CD14-positive monocyte (primary cell): ENCODE measurements around the gene AQP11. TPM values are rescaled to one million over a fixed set of nuclear protein-coding genes. Genes with fewer than 3 reads are reported as not detected.

ENCODE experiments used
- DNase-seq, 3 donors: peaks; one replicate each; pipeline ENCODE4 v3.0.0-alpha.2; 2011 to 2022
- H2AFZ ChIP-seq: 2 replicates; pipeline ENCODE4 v1.6.0; 2012; ENCODE audit warnings: mild to moderate bottlenecking, low read depth, low read length, inconsistent platforms; ENCODE audit not compliant: insufficient read depth, poor library complexity, severe bottlenecking
- H3K27ac ChIP-seq, 2 donors: 1 replicate in 1 of 2; 2 replicates in 1 of 2; pipeline ENCODE4 v1.5.1; 2012 to 2013; ENCODE audit warnings: low read length in 2 of 2, control low read depth in 1 of 2, inconsistent platforms in 1 of 2, low read depth in 1 of 2, mild to moderate bottlenecking in 1 of 2
- H3K27me3 ChIP-seq, 2 donors: one replicate each; pipeline versions ENCODE4 v1.6.0 to v1.6.1; 2011 to 2013; ENCODE audit warnings: low read length in 2 of 2; ENCODE audit not compliant: control insufficient read depth in 2 of 2, insufficient read depth in 2 of 2
- H3K36me3 ChIP-seq, 2 donors: replicated peaks in 1 of 2; 1 replicate in 1 of 2; 2 replicates in 1 of 2; pipeline versions ENCODE4 v1.5.1 to v1.6.1; 2012 to 2013; ENCODE audit warnings: low read length in 2 of 2, control low read depth in 1 of 2, inconsistent platforms in 1 of 2, mild to moderate bottlenecking in 1 of 2; ENCODE audit not compliant: insufficient read depth in 2 of 2, control insufficient read depth in 1 of 2
- H3K4me1 ChIP-seq, 2 donors: 1 replicate in 1 of 2; 2 replicates in 1 of 2; pipeline versions ENCODE4 v1.5.1 to v1.6.1; 2012 to 2013; ENCODE audit warnings: low read length in 2 of 2, control low read depth in 1 of 2, inconsistent platforms in 1 of 2, mild to moderate bottlenecking in 1 of 2, moderate library complexity in 1 of 2; ENCODE audit not compliant: insufficient read depth in 2 of 2, control insufficient read depth in 1 of 2
- H3K4me2 ChIP-seq: replicated peaks from 2 replicates; pipeline ENCODE3; 2012; ENCODE audit warnings: low read length, moderate library complexity, mild to moderate bottlenecking; ENCODE audit not compliant: poor library complexity, severe bottlenecking; ENCODE audit errors: extremely low read depth
- H3K4me3 ChIP-seq, 3 experiments: fragments of 200-600 bp in 1 of 3; sonication (generic) in 1 of 3; replicated peaks in 1 of 3; 1 replicate in 2 of 3; 2 replicates in 1 of 3; pipeline ENCODE4 v1.5.1; 2011 to 2013; ENCODE audit warnings: low read length in 3 of 3, mild to moderate bottlenecking in 3 of 3, control low read depth in 2 of 3, low read depth in 2 of 3, inconsistent platforms in 1 of 3, moderate library complexity in 1 of 3
- H3K79me2 ChIP-seq: 2 replicates; pipeline ENCODE4 v1.6.0; 2012; ENCODE audit warnings: mild to moderate bottlenecking, control low read depth, inconsistent platforms, low read length, moderate library complexity; ENCODE audit not compliant: insufficient read depth
- H3K9ac ChIP-seq: 2 replicates; pipeline ENCODE4 v1.6.0; 2017; ENCODE audit warnings: low read length, mild to moderate bottlenecking; ENCODE audit not compliant: insufficient read depth, poor library complexity, severe bottlenecking
- H3K9me3 ChIP-seq, 2 donors: replicated peaks in 1 of 2; 1 replicate in 1 of 2; 2 replicates in 1 of 2; pipeline versions ENCODE4 v1.5.1 to v1.6.1; 2012 to 2013; ENCODE audit warnings: low read length in 2 of 2, control low read depth in 1 of 2; ENCODE audit not compliant: control insufficient read depth in 1 of 2, insufficient read depth in 1 of 2
- H4K20me1 ChIP-seq: 2 replicates; pipeline ENCODE4 v1.6.0; 2012; ENCODE audit warnings: mild to moderate bottlenecking, low read length, control low read depth, moderate library complexity; ENCODE audit not compliant: insufficient read depth
- H3K27ac Mint-ChIP-seq, 7 donors: one replicate each; pipeline ENCODE4 v1.8.0; 2020; ENCODE audit warnings: mild to moderate bottlenecking in 7 of 7, mixed read lengths in 7 of 7, moderate library complexity in 6 of 7, inconsistent platforms in 2 of 7
- H3K27me3 Mint-ChIP-seq, 3 donors: one replicate each; pipeline ENCODE4 v1.8.0; 2021 to 2022; ENCODE audit warnings: low read depth in 3 of 3, mild to moderate bottlenecking in 3 of 3, mixed read lengths in 3 of 3, moderate library complexity in 3 of 3, inconsistent platforms in 1 of 3
- H3K36me3 Mint-ChIP-seq, 2 donors: one replicate each; pipeline ENCODE4 v1.8.0; 2020; ENCODE audit warnings: mixed read lengths in 2 of 2, inconsistent platforms in 1 of 2, mild to moderate bottlenecking in 1 of 2
- H3K4me1 Mint-ChIP-seq: one replicate; pipeline ENCODE4 v1.8.0; 2020; ENCODE audit warnings: mild to moderate bottlenecking, mixed read lengths
- H3K4me3 Mint-ChIP-seq, 2 donors: one replicate each; pipeline ENCODE4 v1.8.0; 2020; ENCODE audit warnings: mild to moderate bottlenecking in 2 of 2, mixed read lengths in 2 of 2, moderate library complexity in 1 of 2
- H3K9me3 Mint-ChIP-seq, 7 donors: one replicate each; pipeline ENCODE4 v1.8.0; 2020 to 2022; ENCODE audit warnings: mixed read lengths in 7 of 7, mild to moderate bottlenecking in 6 of 7, moderate library complexity in 6 of 7, inconsistent platforms in 2 of 7
- WGBS: methylation state at CpG from one replicate; pipeline ENCODE4 v1.1.5; 2013; ENCODE audit warnings: missing lambda C conversion rate; ENCODE audit not compliant: insufficient coverage; 5-methylcytosine and 5-hydroxymethylcytosine counted together
- intact Hi-C, 2 donors: fragments of 100-400 bp; cut with micrococcal nuclease; formaldehyde crosslinking; loops; one replicate each; pipeline versions ENCODE4 v1.15.0 to v1.15.1; 2023
- polyA plus RNA-seq, 3 donors: library from polyadenylated mRNA; depleted of rRNA in 1 of 3; unstranded in 2 of 3; stranded (reverse) in 1 of 3; fragments of 300-500 nt in 2 of 3; fragments of >200 nt in 1 of 3; fragmentation: Illumina TruSeq in 2 of 3; gene quantifications; 1 replicate in 2 of 3; 2 replicates in 1 of 3; pipeline ENCODE4 v1.2.3, GENCODE V29; 2012 to 2021
- TF ChIP-seq, protein P1 (sequence below): fragments of 200-600 bp; IDR thresholded peaks from one replicate; pipeline ENCODE4 v1.8.0; 2022; ENCODE audit warnings: antibody characterized with exemption, mild to moderate bottlenecking

The AQP11 gene
- polyA plus RNA-seq, 3 donors: 0.16 to 0.18 TPM; not detected in 1

- WGBS: 100% methylated on average over 1 of the region's 2 CpGs
- no peaks in the 10 kb centered on the region for H3K27me3 ChIP-seq
- no peaks in the 10 kb centered on the region for H3K36me3 Mint-ChIP-seq
- peaks cover 12% of the 10 kb centered on the region for H3K4me1 Mint-ChIP-seq
- H3K4me3 ChIP-seq: no peak overlapping the region
- TF ChIP-seq, protein P1, sequence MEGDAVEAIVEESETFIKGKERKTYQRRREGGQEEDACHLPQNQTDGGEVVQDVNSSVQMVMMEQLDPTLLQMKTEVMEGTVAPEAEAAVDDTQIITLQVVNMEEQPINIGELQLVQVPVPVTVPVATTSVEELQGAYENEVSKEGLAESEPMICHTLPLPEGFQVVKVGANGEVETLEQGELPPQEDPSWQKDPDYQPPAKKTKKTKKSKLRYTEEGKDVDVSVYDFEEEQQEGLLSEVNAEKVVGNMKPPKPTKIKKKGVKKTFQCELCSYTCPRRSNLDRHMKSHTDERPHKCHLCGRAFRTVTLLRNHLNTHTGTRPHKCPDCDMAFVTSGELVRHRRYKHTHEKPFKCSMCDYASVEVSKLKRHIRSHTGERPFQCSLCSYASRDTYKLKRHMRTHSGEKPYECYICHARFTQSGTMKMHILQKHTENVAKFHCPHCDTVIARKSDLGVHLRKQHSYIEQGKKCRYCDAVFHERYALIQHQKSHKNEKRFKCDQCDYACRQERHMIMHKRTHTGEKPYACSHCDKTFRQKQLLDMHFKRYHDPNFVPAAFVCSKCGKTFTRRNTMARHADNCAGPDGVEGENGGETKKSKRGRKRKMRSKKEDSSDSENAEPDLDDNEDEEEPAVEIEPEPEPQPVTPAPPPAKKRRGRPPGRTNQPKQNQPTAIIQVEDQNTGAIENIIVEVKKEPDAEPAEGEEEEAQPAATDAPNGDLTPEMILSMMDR: no peak
- H3K4me1 ChIP-seq: peaks cover 6 to 8% of the 10 kb centered on the region in 2 donors
- no peak overlapping the region for H3K4me3 Mint-ChIP-seq
- peaks cover 4 to 7% of the 10 kb centered on the region in 2 donors for H3K9me3 ChIP-seq
- no peak overlapping the region for H3K9ac ChIP-seq
- H3K27me3 Mint-ChIP-seq: peaks cover 0 to 8% (median 0%) of the 10 kb centered on the region in 3 donors
- H3K9me3 Mint-ChIP-seq: peaks cover 4 to 19% (median 14%) of the 10 kb centered on the region in 7 donors
- H2AFZ ChIP-seq: no peak overlapping the region
- H3K27ac Mint-ChIP-seq: no peak overlapping the region
- no peak overlapping the region for H3K4me2 ChIP-seq
- H3K36me3 ChIP-seq: no peaks in the 10 kb centered on the region
- intact Hi-C loops: no loop called here
- DNase-seq: no peak
- H3K79me2 ChIP-seq: peaks cover 9% of the 10 kb centered on the region
- no peak overlapping the region for H3K27ac ChIP-seq
- no peaks in the 10 kb centered on the region for H4K20me1 ChIP-seq
Measured at GRCh38 chr11:77642228-77642627, 52.5 kb downstream of the AQP11 start.

GRCh38 chr11:77644887-77645286 lies 55.1 kb downstream of the AQP11 start:
- Histone ChIP-seq H3K36me3 (no peaks in the 10 kb centered on the region), H2AFZ (no peak overlapping the region), H4K20me1 (no peaks in the 10 kb centered on the region), H3K4me1 (no peaks in the 10 kb centered on the region), H3K27me3 (no peaks in the 10 kb centered on the region), H3K4me2 (no peak overlapping the region), H3K27ac (no peak overlapping the region), H3K9me3 (peaks cover 4 to 7% of the 10 kb centered on the region in 2 donors), H3K9ac (no peak overlapping the region), H3K4me3 (no peak overlapping the region), H3K79me2 (no peaks in the 10 kb centered on the region)
- Mint-ChIP-seq H3K9me3 (peaks cover 4 to 16% (median 11%) of the 10 kb centered on the region in 7 donors), H3K36me3 (no peaks in the 10 kb centered on the region), H3K4me3 (no peak overlapping the region), H3K4me1 (peaks cover 7% of the 10 kb centered on the region), H3K27ac (no peak overlapping the region), H3K27me3 (peaks cover 0 to 6% (median 0%) of the 10 kb centered on the region in 3 donors)
- intact Hi-C loops: no loop called here
- 91% methylated on average over 1 of the region's 1 CpG for WGBS
- TF ChIP-seq, protein P1: no peak
- no peak for DNase-seq
